IMR-90 (cell line): ENCODE results near the gene CAVIN1.
A peak's percentile ranks its signal among the peaks of the same experiment; 100 is the strongest.

ENCODE experiments used
- BHLHE40 ChIP-seq: fragments of 150-350 bp; IDR thresholded peaks from 2 replicates; pipeline ENCODE4 v1.6.1; 2016; ENCODE audit warnings: mild to moderate bottlenecking, low read depth, low read length
- CEBPB ChIP-seq: IDR thresholded peaks from 2 replicates; pipeline ENCODE4 v1.6.1; 2012; ENCODE audit warnings: low read depth, low read length, improper control_type of control experiment
- CTCF ChIP-seq: conservative IDR thresholded peaks from 2 replicates; pipeline ENCODE4 v1.5.1; 2012; ENCODE audit warnings: mild to moderate bottlenecking, low read depth, low read length, improper control_type of control experiment
- FOS ChIP-seq: fragments of 150-350 bp; IDR thresholded peaks from 2 replicates; pipeline ENCODE4 v1.6.1; 2016; ENCODE audit warnings: low read depth, low read length
- MXI1 ChIP-seq: IDR thresholded peaks from 2 replicates; pipeline ENCODE4 v1.6.1; 2012; ENCODE audit warnings: low read depth, mild to moderate bottlenecking, low read length, moderate library complexity, borderline replicate concordance
- NFE2L2 ChIP-seq: fragments of 150-350 bp; IDR thresholded peaks from 2 replicates; pipeline ENCODE4 v1.6.1; 2016; ENCODE audit warnings: low read depth, mild to moderate bottlenecking, low read length
- POLR2A ChIP-seq: IDR thresholded peaks from 2 replicates; pipeline ENCODE4 v1.6.1; 2012; ENCODE audit warnings: mild to moderate bottlenecking, low read depth, low read length
- RAD21 ChIP-seq: IDR thresholded peaks from 2 replicates; pipeline ENCODE4 v1.6.1; 2012; ENCODE audit warnings: low read length, improper control_type of control experiment
- RCOR1 ChIP-seq: IDR thresholded peaks from 2 replicates; pipeline ENCODE4 v1.6.1; 2012; ENCODE audit warnings: mild to moderate bottlenecking, low read length, improper control_type of control experiment; ENCODE audit not compliant: insufficient replicate concordance
- RFX5 ChIP-seq: IDR thresholded peaks from 2 replicates; pipeline ENCODE4 v1.8.0; 2012; ENCODE audit warnings: low read depth, mild to moderate bottlenecking, low read length, moderate library complexity
- SMC3 ChIP-seq: fragments of 150-350 bp; IDR thresholded peaks from 2 replicates; pipeline ENCODE4 v1.6.1; 2016; ENCODE audit warnings: low read depth, mild to moderate bottlenecking, antibody characterized with exemption, low read length, moderate library complexity
- USF2 ChIP-seq: fragments of 150-350 bp; IDR thresholded peaks from 2 replicates; pipeline ENCODE4 v1.6.1; 2017; ENCODE audit warnings: mild to moderate bottlenecking, antibody characterized with exemption, low read length, low read depth

- no peak for TF ChIP-seq CTCF
- no peak for TF ChIP-seq POLR2A
- TF ChIP-seq RAD21, result no peak
- TF ChIP-seq BHLHE40, result no peak
- no peak for TF ChIP-seq FOS
- no peak for TF ChIP-seq CEBPB
- TF ChIP-seq SMC3, result no peak
- TF ChIP-seq RFX5, result no peak
- 0 out of 2 replicates have a peak, but pooled peaks have one; percentile 1 for TF ChIP-seq USF2
- no peak for TF ChIP-seq RCOR1
- TF ChIP-seq NFE2L2, result no peak
- TF ChIP-seq MXI1, result no peak
Measured at GRCh38 chr17:42387661-42388380, 35.2 kb downstream of the CAVIN1 start.
